NCI-H1694 treated with DMSO at 0.1 percent for 48 hours (cell line): Measurements from ENCODE around the gene CFLAR.
"Not testable (repeated sequence)": the region's sequence is repeated elsewhere in the genome, so short reads cannot be mapped to it uniquely, and the experiment has no call there.

ENCODE experiments used
- DNase-seq: peaks from one replicate; lab custom pipeline; 2025; lab: John Stamatoyannopoulos, UW

CFLAR gene

GRCh38 chr2:201116115-201116958 lies at the start of gene CFLAR:
CFLAR (plus strand) TSS chr2:201116164; CDS start chr2:201129866, 13,702 bp downstream.
- DNase-seq, result peak; percentile 17

- peak; percentile 17 for DNase-seq
These were observed 45.0 kb upstream of the CFLAR start for GRCh38 chr2:201070948-201071478.

- DNase-seq, result peak; percentile 94
These were observed 44.3 kb upstream of the CFLAR start, which contains the start of the genes HYCC2 and NDUFB3 for GRCh38 chr2:201071479-201072200. HYCC2 (minus strand) TSS chr2:201071671; CDS start chr2:201024009, 47,662 bp downstream. NDUFB3 (plus strand) TSS chr2:201072001; CDS start chr2:201078883, 6,882 bp downstream.

DNA sequence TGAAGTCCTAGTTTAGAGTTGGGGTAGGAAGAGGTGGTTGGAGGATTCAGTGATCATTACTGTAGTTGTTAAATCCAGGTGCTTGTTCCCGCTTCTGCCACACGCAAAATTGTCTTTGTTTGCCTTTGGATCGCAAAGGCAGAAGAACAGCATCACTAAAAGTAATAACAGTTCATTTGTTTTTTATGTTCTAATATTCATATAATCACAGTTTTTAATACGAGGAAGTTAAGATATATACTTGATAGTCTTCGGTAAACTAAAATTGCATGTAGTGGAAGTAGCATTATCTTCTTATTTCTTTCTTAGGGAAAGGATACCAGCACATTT lies 43.8 kb upstream of the CFLAR start:
- DNase-seq, result peak; percentile 45

GRCh38 chr2:201073071-201073470 lies 42.9 kb upstream of the CFLAR start:
- no peak for DNase-seq

GRCh38 chr2:201074996-201075395 lies 41.0 kb upstream of the CFLAR start:
- DNase-seq, result no peak

GRCh38 chr2:201084863-201085262 lies 31.1 kb upstream of the CFLAR start:
- no peak for DNase-seq

- DNase-seq, result no peak
These were observed 25.4 kb upstream of the CFLAR start for GRCh38 chr2:201090574-201090973.

DNA sequence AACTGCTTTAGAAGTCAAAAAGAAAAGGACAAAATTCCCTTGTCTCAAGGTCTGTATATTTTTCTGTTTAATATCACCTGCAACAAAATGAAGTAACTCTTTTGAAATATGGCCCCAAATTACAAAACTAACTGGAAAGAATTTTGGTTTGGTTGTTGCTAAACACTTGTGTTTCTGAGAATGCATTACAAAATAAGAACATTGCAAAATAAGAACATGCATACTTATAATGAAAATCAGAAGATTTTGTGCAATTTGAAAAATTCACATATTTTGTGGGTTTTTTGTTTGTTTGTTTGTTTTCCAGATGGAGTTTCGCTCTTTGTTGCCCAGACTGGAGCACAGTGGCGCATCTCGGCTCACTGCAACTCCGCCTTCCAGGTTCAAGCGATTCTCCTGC lies 22.4 kb upstream of the CFLAR start:
- DNase-seq, result no peak

DNA sequence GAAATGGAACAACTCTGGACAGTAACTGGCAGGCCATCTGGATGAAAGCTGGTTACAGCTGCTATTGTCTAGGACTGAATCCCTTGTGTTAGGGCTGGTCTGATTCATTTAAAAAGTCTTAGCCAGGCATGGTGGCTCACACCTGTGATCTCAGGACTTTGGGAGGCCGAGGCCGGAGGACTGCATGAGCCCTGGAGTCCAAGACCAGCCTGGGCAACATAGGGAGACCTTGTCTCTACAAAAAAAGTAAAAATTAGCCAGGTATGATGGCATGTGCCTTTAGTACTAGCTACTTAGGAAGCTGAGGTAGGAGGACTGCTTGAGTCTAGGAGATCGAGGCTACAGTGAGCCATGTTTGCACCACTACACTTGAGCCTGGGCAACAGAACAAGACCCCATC lies 15.5 kb upstream of the CFLAR start:
- no peak for DNase-seq

DNA sequence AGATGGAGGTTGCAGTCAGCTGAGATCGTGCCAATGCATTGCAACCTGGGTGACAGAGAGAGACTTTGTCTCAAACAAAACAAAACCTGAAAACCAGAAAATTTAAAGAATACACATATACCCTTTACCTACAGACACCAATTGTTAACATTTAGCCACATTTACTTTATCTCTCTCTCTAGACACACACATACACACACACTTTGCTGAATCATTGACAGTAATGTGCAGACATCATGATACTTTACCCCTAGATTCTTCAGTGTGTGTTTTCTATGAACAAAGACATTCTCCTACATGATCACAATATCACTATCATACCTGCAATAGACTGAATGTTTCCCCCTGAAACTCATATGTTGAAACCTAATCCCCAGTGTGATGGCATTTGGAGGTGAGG lies 10.2 kb upstream of the CFLAR start:
- no peak for DNase-seq

DNA sequence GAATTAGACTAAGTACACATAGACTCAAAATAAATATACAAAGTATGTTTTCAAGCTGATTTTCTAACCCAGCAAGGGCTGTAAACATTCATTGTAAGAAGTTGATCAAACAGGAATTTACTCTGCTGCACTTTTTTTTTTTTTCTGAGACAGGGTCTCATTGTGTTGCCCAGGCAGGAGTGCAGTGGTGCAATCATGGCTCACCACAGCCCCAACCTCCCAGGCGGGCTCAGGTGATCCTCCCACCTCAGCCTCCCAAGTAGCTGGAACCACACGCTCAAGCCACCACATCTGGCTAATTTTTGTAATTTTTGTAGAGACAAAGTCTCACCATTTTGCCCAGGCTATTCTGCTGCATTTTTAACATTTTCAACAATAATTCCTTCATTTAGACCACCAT lies 8.3 kb upstream of the CFLAR start:
- no peak for DNase-seq

- DNase-seq, result peak; percentile 43
These were observed 7.6 kb upstream of the CFLAR start for GRCh38 chr2:201108341-201108740.

DNA sequence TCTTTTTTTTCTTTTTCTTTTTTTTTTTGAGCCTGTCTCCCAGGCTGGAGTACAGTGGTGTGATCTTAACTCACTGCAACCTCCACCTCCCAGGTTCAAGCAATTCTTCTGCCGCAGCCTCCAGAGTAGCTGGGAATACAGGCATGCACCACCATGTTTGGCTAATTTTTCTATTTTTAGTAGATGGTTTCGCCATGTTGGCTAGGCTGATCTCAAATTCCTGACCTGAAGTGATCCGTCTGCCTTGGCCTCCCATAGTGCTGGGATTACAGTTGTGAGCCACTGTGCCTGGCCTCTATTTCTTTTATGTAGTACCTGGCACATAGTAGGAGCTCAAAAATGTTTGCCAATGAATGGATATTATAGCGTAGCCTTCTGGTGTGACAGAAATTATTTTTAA lies 6.8 kb upstream of the CFLAR start:
- DNase-seq, result no peak

DNA sequence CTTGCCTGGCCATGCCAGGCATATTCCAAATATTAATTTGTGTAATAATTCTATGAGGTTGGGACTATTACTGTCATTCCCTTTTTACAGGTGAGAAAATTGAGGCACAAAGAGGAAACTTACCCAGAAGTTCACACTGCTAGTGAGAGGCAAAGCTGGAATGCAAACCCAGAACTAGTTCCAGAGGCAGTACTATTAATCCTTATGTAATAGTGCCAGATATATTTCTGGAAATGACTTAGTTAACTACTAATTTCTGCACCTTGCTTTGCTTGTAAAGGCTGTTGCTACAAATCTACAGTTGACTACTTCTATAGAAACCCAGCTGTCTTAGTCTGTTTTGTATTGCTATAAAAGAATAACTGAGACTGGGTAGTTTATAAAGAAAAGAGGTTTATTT lies 5.3 kb upstream of the CFLAR start:
- no peak for DNase-seq

GRCh38 chr2:201111096-201111495 lies 4.9 kb upstream of the CFLAR start:
- no peak for DNase-seq

GRCh38 chr2:201114350-201114749 lies 1.6 kb upstream of the CFLAR start:
- no peak for DNase-seq

DNA sequence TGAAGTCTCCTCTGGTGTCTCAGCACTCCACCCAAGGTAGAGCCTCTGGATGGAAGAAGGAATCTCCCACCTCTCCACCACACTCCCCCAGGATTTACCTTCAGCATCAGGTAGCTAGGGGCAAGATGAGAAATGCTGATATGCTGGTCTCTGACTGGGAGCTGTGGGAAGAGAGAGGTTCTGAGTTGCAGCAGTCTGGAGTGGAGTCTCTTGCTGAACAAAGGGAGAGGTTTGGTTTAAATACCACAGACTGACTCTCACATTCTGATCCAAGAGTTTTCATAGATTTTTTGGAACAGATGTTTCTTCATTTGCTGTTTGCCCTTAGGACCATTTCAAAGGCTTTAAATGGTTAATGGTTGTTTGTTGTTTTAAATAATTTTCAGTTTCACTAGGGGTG lies 1.1 kb upstream of the CFLAR start:
- DNase-seq, result no peak

- peak; percentile 60 for DNase-seq
These were observed 1.2 kb downstream of the CFLAR start for GRCh38 chr2:201116959-201117734.

GRCh38 chr2:201117735-201118094 lies 1.8 kb downstream of the CFLAR start:
- not testable (repeated sequence) for DNase-seq

- DNase-seq, result peak; percentile 82
These were observed 2.4 kb downstream of the CFLAR start for GRCh38 chr2:201118121-201118960.
